ENCODE measurements around the gene HIP1R.

DNA sequence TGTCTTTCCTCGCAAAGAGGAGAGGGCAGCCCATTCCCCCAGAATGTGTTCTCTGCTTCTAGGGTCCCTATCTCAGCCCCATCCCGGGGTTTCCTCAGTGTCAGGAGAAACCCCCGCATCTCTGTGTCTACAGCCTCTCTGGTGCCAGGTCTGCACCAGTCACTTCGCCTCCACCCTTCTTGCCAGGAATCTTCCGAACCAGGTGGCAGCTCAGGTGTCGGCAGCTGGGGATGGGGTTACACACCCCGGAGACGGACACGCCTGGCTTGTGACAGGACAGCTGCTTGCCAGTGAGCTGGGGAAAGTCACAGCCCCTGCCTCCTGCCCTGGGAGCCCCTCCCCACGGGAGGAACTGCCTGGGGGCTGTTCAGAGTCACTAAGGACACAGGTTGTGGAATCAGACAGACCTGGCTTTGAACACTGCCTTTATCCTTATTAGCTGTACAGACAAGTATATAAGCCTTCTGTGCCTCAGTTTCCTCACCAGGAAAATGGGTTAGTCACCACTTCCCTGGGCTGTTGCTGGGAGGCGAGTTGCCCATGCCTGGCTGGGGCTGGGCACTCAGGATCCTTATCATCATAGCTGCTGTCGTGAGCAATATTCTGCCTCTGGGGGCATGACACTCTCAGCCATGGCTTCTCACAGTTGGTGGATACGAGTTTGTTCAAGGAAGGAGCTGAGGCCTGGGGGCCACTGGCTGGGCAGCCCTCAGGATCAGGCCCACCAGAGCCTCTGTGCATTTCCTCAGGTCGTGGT lies 10.8 kb downstream of the HIP1R start:
- no peak for TF ChIP-seq POLR2A (IDR thresholded peaks at IDR 0.05; ENCODE audit: low read depth, low read length)
- TF ChIP-seq NFE2L2 (IDR thresholded peaks at IDR 0.05; ENCODE audit: low read depth, low read length) = no peak
- TF ChIP-seq, protein P1, sequence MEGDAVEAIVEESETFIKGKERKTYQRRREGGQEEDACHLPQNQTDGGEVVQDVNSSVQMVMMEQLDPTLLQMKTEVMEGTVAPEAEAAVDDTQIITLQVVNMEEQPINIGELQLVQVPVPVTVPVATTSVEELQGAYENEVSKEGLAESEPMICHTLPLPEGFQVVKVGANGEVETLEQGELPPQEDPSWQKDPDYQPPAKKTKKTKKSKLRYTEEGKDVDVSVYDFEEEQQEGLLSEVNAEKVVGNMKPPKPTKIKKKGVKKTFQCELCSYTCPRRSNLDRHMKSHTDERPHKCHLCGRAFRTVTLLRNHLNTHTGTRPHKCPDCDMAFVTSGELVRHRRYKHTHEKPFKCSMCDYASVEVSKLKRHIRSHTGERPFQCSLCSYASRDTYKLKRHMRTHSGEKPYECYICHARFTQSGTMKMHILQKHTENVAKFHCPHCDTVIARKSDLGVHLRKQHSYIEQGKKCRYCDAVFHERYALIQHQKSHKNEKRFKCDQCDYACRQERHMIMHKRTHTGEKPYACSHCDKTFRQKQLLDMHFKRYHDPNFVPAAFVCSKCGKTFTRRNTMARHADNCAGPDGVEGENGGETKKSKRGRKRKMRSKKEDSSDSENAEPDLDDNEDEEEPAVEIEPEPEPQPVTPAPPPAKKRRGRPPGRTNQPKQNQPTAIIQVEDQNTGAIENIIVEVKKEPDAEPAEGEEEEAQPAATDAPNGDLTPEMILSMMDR (conservative IDR thresholded peaks at IDR 0.05; ENCODE audit: low read depth, low read length) = no peak
- TF ChIP-seq FOS (IDR thresholded peaks at IDR 0.05; ENCODE audit: low read depth, low read length) = no peak
- TF ChIP-seq MAFK (IDR thresholded peaks at IDR 0.05; ENCODE audit: low read depth, low read length) = no peak
- TF ChIP-seq, protein P2, sequence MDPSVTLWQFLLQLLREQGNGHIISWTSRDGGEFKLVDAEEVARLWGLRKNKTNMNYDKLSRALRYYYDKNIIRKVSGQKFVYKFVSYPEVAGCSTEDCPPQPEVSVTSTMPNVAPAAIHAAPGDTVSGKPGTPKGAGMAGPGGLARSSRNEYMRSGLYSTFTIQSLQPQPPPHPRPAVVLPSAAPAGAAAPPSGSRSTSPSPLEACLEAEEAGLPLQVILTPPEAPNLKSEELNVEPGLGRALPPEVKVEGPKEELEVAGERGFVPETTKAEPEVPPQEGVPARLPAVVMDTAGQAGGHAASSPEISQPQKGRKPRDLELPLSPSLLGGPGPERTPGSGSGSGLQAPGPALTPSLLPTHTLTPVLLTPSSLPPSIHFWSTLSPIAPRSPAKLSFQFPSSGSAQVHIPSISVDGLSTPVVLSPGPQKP (IDR thresholded peaks at IDR 0.05; ENCODE audit: borderline replicate concordance, low read depth, low read length) = no peak
- no peak for TF ChIP-seq RAD21 (IDR thresholded peaks at IDR 0.05; ENCODE audit: low read length)
- TF ChIP-seq BHLHE40 (IDR thresholded peaks at IDR 0.05; ENCODE audit: low read depth, low read length) = no peak
- no peak for TF ChIP-seq RFX5 (IDR thresholded peaks at IDR 0.05; ENCODE audit: low read depth, low read length)
- TF ChIP-seq MAZ (IDR thresholded peaks at IDR 0.05; ENCODE audit: borderline replicate concordance, low read depth, low read length) = no peak
- TF ChIP-seq CEBPB (IDR thresholded peaks at IDR 0.05; ENCODE audit: low read depth, low read length) = no peak
- TF ChIP-seq RCOR1 (IDR thresholded peaks at IDR 0.05; ENCODE audit: insufficient replicate concordance, low read length) = no peak
- no peak for TF ChIP-seq MXI1 (IDR thresholded peaks at IDR 0.05; ENCODE audit: borderline replicate concordance, low read depth, low read length)

All from IMR-90 (cell line).